HG02588 (cell line): Measurements from ENCODE around the gene ONECUT2.

Experiments used
- ATAC-seq: cut with Tn5 transposase; IDR thresholded peaks from one replicate; pipeline ENCODE4 v1.9.1; 2021; ENCODE audit warnings: mild to moderate bottlenecking, moderate library complexity; ENCODE audit not compliant: unreplicated experiment

Gene ONECUT2

DNA sequence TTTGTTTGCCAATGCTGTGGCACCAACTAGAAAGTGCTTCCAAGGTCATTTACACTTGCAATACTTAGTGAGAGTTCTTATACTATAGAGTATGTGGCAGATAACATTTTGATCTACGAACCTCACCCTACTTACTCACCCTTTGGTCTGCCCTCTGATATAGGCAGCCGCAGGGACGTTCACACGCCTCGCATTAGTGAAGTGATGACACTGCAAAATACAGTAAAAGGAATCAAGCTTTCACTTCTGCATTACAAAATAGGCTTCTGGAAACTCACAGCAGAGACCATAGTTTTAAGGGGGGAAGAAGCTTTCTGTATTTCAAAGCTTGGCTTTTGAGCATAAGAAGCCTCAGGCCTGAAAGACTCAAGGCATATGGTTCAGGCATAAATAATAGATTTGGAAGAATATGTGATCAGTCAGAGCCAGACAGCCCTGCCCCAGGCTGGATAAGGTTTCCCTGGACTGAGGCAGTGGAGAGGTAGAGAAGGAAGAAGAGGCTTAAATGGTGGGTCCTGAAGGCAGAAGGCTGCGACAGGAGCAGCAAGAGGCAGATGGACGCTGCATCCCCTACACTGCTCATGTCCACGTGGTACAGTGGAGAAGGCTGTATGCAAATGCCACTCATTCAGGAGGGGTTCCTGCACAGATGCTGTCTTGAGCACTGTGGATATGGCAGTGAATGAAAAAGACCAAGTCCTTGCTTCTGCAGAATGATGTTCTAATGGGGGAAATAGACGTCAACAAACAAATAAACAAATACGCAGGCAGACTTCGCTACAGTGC lies 88.2 kb downstream of the ONECUT2 start:
- no peak for ATAC-seq

DNA sequence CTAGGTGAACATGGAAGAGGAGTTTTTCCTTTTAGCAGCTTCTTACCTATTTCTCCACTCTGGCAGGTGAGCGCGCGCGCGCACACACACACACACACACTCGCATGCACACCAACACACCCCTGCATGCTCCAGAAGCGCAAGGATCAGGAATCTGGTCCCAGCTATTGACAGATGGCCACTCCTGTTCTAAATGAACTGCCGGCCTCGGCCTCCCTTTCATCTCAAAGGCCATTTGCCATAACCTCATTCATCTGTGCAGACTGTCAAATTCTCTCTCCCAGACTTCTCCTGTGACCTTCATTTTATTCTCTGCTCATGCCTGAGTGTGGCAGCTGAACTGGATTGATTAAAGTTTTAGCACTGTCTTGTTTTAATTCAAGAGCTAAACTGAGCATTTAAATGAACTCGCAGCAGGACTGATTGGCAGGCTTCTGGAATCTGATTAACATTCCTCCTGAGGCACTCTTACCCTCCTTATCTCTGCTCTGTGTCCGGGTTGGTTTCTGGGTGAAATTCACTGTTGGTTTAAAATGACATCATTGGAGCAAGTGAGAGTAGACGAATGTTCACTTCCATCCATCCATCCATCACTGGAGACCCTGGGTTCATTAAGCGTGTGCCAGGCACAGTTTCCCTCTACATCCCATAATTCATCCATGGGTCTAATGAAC lies 92.5 kb downstream of the ONECUT2 start:
- ATAC-seq = no peak

DNA sequence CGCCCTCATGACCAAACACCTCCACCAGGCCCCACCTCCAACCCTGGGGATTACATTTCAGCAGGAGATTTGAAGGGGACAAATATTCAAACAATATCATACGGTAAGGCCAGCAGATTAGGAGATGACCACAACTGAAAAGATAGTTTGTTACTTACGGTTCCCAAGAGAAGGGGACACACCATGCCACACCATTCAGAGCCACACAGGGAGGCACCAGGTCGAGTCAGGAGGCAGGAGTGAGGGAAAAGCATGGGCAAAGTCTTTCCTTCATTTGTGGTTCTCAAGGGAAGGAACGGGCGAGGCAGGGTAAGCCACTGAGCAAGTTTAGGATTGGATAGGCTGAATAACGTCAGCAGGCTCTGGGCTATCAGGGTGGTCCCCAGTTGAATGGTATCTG lies 94.0 kb downstream of the ONECUT2 start:
- ATAC-seq = no peak

DNA sequence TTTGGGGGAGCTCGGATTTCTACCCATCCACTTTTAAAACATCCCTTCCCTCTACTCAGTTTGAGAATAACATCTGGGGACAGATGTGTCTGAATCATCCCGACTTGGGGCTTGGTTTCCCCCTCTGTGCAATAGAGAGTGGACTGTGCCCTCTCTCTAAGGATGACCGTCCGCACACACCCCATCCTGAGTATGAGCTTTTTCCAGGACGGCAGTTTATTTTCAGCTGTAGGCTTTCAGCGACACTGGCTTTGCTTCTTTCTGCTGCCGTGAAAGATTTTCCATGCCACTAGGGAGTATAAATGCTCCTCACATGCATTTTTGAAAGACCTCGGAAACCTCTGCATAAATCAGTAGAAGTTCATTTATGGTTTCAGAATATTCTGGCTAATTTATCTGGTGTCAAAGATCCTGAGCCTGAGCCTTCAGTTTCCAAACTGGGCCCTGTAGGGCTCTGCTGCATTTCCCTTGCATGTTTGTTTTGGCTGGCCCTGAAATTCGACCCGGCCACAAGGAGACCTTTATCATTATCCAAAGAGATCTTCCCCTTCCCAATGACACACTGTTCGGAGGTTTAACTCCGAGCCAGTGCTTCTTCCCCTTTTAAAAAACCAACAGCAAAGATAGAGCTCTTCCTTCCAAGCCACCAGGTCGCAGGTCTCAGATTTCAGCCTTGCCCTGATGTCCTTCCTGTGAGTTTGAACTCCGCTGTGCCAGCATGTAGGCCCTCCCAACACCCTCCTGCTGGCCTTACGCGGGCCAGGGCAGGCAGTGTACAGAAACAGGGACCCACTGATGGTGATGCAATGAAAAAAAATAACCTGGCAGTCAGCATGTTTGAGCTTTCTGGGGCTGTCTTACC lies 98.1 kb downstream of the ONECUT2 start:
- ATAC-seq = no peak

DNA sequence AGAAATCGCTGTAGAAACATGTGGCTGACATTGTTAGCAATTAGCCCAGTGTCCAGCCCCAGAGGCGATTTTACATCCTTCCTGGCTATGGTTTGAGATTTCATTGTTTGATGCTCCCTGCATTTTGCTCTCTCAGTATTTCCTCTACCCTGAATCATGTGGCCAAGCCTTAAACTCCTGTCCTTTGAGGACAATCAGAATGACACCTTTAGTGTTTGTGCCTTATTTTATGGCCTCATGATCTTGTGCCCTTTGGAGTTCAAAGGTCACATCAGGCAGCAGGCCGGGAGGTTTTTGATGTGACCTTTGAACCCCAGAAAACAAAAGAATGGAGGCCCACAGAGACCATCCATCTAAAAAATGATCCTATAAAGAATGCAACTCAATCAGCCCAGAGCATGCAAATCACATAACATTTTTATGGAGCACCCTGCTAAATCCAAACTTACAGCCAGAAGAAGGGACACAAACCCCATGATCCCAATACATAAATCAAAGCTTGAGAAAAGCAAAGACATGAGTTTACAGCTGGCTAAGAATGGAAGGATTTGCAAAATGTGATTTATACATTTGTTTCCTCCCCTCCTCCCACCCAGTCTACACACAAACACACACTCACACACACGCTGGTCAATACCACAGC lies 98.8 kb downstream of the ONECUT2 start:
- no peak for ATAC-seq

DNA sequence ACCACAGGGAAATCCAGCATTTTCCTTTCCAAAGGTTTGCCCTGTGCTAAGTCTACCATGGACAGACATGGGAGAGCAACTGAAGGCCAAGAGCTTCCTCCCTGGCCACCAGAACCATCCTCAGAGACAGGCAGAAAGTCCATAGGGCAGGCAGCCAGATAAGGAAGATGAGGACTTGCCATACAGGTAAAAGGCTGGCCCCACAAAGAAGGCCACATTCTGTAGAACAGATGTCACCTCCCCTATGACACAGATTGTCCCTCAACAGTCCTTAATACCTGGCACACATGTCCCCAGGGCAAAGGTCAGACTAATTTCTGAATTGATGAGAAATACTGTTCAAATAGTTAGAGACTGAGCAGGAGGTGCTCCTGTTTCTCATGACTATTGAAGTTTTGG lies 99.3 kb downstream of the ONECUT2 start:
- no peak for ATAC-seq

DNA sequence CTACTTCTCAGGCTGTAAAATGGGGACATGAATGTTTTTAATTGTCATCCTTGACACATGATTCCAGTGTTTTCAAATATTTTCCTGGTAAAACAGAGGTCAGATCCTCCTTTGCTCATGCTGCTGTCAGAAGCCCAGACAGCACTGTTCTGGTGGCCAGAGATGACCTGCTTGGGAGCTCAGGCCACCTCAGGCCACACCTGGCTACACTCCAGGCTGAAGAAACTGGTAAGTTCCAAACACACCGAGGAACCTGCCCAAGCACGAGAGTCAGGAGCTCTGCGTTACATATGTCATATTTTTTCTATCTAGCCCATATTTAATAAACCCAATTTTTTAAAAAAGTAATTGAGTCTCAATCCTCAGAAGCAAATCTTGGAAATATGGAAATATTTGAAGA lies 103.4 kb downstream of the ONECUT2 start:
- no peak for ATAC-seq

DNA sequence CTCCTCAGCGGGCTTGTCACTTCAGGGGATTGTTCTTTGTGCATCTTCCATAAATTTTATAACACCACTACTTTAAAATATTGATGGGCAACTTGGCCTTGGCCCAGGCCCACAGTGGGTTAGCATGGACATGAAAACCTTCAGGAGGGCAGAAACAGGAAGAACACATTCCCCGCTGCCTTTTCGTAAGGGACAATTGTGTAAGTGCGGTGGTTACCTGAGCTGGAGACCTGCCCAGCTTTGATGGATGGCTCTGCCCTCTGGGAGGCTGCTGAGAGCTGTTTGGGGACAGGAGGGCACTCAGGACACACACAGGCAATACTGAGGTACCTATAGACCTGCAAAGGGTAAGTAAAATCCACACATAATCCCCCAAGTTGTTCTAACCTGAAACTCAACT lies 104.5 kb downstream of the ONECUT2 start:
- ATAC-seq = no peak
